Globus pallidus (tissue), 1 donor: ENCODE data around the gene KRTAP3-2.

Experiments used
- DNase-seq: peaks from one replicate; pipeline ENCODE4 v3.0.0-alpha.2; 2015; ENCODE audit warnings: low spot score

The KRTAP3-2 gene

GRCh38 chr17:40963838-40964237, 35.9 kb downstream of the KRTAP3-2 start:
- no peak for DNase-seq

GRCh38 chr17:40962059-40962561, 37.6 kb downstream of the KRTAP3-2 start:
- no peak for DNase-seq

GRCh38 chr17:40961591-40961990, 38.1 kb downstream of the KRTAP3-2 start:
- DNase-seq = no peak

- no peak for DNase-seq
Observed at GRCh38 chr17:40960144-40960543, 39.6 kb downstream of the KRTAP3-2 start.

GRCh38 chr17:40958086-40958953, 41.4 kb downstream of the KRTAP3-2 start:
- no peak for DNase-seq

GRCh38 chr17:40956401-40957254, 43.1 kb downstream of the KRTAP3-2 start:
- no peak for DNase-seq

- DNase-seq = no peak
Observed at GRCh38 chr17:40953881-40954280, 45.8 kb downstream of the KRTAP3-2 start.

GRCh38 chr17:40952661-40953060, 47.0 kb downstream of the KRTAP3-2 start:
- no peak for DNase-seq

- no peak for DNase-seq
Observed at GRCh38 chr17:40952154-40952553, 47.6 kb downstream of the KRTAP3-2 start.

- no peak for DNase-seq
Observed at GRCh38 chr17:40951011-40951622, 48.6 kb downstream of the KRTAP3-2 start.

- no peak for DNase-seq
Observed at GRCh38 chr17:40950176-40950575, 49.5 kb downstream of the KRTAP3-2 start.

- DNase-seq = no peak
Observed at GRCh38 chr17:40949418-40949817, 50.3 kb downstream of the KRTAP3-2 start.
